ENCODE measurements around the gene CKMT1B.
"Not testable (repeated sequence)": the region's sequence is repeated elsewhere in the genome, so short reads cannot be mapped to it uniquely, and the experiment has no call there.

CKMT1B gene

GRCh38 chr15:43593328-43594190 lies at the start of gene CKMT1B:
Gene CKMT1B, plus strand, starts transcription at chr15:43594027. Its CDS starts 192 bp downstream, at chr15:43594219.
- not testable (repeated sequence) for DNase-seq

- no peak for DNase-seq
These were observed 49.6 kb upstream of the CKMT1B start for GRCh38 chr15:43544266-43544665.

- DNase-seq, result no peak
These were observed 48.4 kb upstream of the CKMT1B start for GRCh38 chr15:43545426-43545825.

- no peak for DNase-seq
These were observed 46.3 kb upstream of the CKMT1B start for GRCh38 chr15:43547539-43547938.

GRCh38 chr15:43550527-43551363 lies 43.1 kb upstream of the CKMT1B start:
- DNase-seq, result no peak

GRCh38 chr15:43552256-43552655 lies 41.6 kb upstream of the CKMT1B start:
- no peak for DNase-seq

GRCh38 chr15:43552986-43553385 lies 40.8 kb upstream of the CKMT1B start:
- no peak for DNase-seq

GRCh38 chr15:43562753-43563152 lies 31.1 kb upstream of the CKMT1B start:
- DNase-seq, result not testable (repeated sequence)

GRCh38 chr15:43563793-43564192 lies 30.0 kb upstream of the CKMT1B start:
- DNase-seq, result not testable (repeated sequence)

GRCh38 chr15:43566615-43567014 lies 27.2 kb upstream of the CKMT1B start:
- DNase-seq, result not testable (repeated sequence)

GRCh38 chr15:43574607-43575006 lies 19.2 kb upstream of the CKMT1B start:
- DNase-seq, result not testable (repeated sequence)

GRCh38 chr15:43589778-43590466 lies 3.9 kb upstream of the CKMT1B start, which contains the start of gene PPIP5K1:
Gene PPIP5K1, minus strand, starts transcription at chr15:43590208. Its CDS starts 5,704 bp downstream, at chr15:43584504.
- not testable (repeated sequence) for DNase-seq

GRCh38 chr15:43592841-43593240 lies 986 bp upstream of the CKMT1B start:
- DNase-seq, result not testable (repeated sequence)

- DNase-seq, result peak; percentile 0
These were observed 5.3 kb downstream of the CKMT1B start for GRCh38 chr15:43599131-43599530.

GRCh38 chr15:43600200-43600599 lies 6.4 kb downstream of the CKMT1B start:
- not testable (repeated sequence) for DNase-seq

- peak; percentile 46 for DNase-seq
These were observed 8.4 kb downstream of the CKMT1B start for GRCh38 chr15:43602233-43602632.

- not testable (repeated sequence) for DNase-seq
These were observed 23.9 kb downstream of the CKMT1B start for GRCh38 chr15:43617750-43618149.

- DNase-seq, result not testable (repeated sequence)
These were observed 24.9 kb downstream of the CKMT1B start, which contains the start of gene STRC for GRCh38 chr15:43618700-43619099. Gene STRC, minus strand, starts transcription at chr15:43618800. Its CDS starts 78 bp downstream, at chr15:43618722.

GRCh38 chr15:43622068-43622799 lies 28.4 kb downstream of the CKMT1B start:
- DNase-seq, result not testable (repeated sequence)

- no peak for DNase-seq
These were observed 31.3 kb downstream of the CKMT1B start for GRCh38 chr15:43625106-43625505.

- not testable (repeated sequence) for DNase-seq
These were observed 33.1 kb downstream of the CKMT1B start for GRCh38 chr15:43626937-43627336.

All from right hindlimb (tissue), 1 donor.